Smooth muscle cell of the brain vasculature (primary cell): ENCODE measurements around the gene GSK3B.
A peak's percentile ranks its signal among the peaks of the same experiment; 100 is the strongest.

Experiments used
- DNase-seq: peaks from one replicate; pipeline ENCODE4 v3.0.0-alpha.2; 2012; ENCODE audit warnings: low read depth, low spot score

GSK3B gene

GRCh38 chr3:120098710-120099109, 4.5 kb upstream of the GSK3B start:
- DNase-seq: no peak

GRCh38 chr3:120095979-120096426, 1.8 kb upstream of the GSK3B start:
- no peak for DNase-seq

- peak; percentile 72 for DNase-seq
Observed at GRCh38 chr3:120095226-120095978, 1.2 kb upstream of the GSK3B start.

- peak; percentile 99 for DNase-seq
Observed at GRCh38 chr3:120094776-120095225, 554 bp upstream of the GSK3B start.

- no peak for DNase-seq
Observed at GRCh38 chr3:120093119-120093910, 932 bp downstream of the GSK3B start.

- no peak for DNase-seq
Observed at GRCh38 chr3:120092474-120092873, 1.8 kb downstream of the GSK3B start.

- no peak for DNase-seq
Observed at GRCh38 chr3:120090422-120090821, 3.8 kb downstream of the GSK3B start.

GRCh38 chr3:120089089-120089488, 5.2 kb downstream of the GSK3B start:
- DNase-seq: no peak

GRCh38 chr3:120088622-120089021, 5.6 kb downstream of the GSK3B start:
- no peak for DNase-seq

GRCh38 chr3:120081719-120082118, 12.5 kb downstream of the GSK3B start:
- DNase-seq: no peak

GRCh38 chr3:120080836-120081235, 13.4 kb downstream of the GSK3B start:
- no peak for DNase-seq

- no peak for DNase-seq
Observed at GRCh38 chr3:120077731-120078130, 16.5 kb downstream of the GSK3B start.

GRCh38 chr3:120072867-120073525, 21.3 kb downstream of the GSK3B start:
- DNase-seq: no peak

GRCh38 chr3:120071259-120071658, 23.0 kb downstream of the GSK3B start:
- DNase-seq: no peak

GRCh38 chr3:120070263-120070981, 23.8 kb downstream of the GSK3B start:
- DNase-seq: no peak

- no peak for DNase-seq
Observed at GRCh38 chr3:120067083-120067482, 27.2 kb downstream of the GSK3B start.

- no peak for DNase-seq
Observed at GRCh38 chr3:120066634-120067033, 27.6 kb downstream of the GSK3B start.

- DNase-seq: no peak
Observed at GRCh38 chr3:120064641-120065040, 29.6 kb downstream of the GSK3B start.

GRCh38 chr3:120062474-120062873, 31.8 kb downstream of the GSK3B start:
- no peak for DNase-seq

GRCh38 chr3:120059081-120059864, 35.0 kb downstream of the GSK3B start:
- DNase-seq: no peak

- no peak for DNase-seq
Observed at GRCh38 chr3:120057626-120058025, 36.6 kb downstream of the GSK3B start.
